ENCODE results near the gene SLC35B2. TPM values are rescaled to one million over a fixed set of nuclear protein-coding genes. Genes with fewer than 3 reads are reported as not detected.

The SLC35B2 gene
- total RNA-seq, 1 experiment from 2014 or later, result 90.6 TPM

DNA sequence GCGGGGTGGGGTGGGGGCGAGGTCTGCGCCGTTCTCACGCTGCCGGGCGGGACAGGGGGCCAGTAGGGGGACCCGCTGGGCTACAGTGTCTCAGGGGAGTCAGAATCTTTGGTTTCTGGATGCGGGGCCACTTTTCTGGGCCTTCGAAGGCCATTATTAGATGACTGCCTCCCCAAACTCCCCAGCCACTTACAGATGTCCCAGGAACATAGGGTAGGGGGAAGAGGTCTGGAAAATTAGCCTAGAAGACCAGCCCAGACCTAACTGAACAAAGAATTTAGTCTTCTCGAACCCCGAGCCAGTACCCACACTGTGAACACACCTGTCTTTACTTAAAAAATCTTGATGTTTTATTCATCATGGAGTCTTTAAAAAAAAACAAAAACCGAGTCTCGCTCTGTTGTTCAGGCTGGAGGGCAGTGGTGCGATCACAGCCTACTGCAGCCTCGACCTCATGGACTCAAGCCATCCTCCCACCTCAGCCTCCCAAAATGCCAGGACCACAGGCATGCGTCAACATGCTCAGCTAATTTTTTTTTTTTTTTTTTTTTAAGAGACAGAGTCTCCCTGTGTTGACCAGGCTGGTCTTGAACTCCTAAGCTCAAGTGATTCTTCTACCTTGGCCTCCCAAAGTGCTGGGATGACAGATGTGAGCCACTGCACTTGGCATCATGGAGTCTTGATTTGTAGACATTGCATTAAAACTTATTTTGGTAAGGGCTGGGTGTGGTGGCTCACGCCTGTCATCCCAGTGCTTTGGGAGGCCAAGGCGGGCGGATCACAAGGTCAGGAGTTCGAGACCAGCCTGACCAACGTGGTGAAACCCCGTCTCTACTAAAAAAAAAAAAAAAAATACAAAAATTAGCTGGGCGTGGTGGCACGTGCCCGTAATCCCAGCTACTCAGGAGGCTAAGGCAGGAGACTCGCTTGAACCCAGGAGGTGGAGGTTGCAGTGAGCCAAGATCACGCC lies 37.2 kb downstream of the SLC35B2 start:
- no peak overlapping the region for H3K9ac ChIP-seq (ENCODE audit: low read length)
- intact Hi-C loops (cut with micrococcal nuclease), result no loop called here
- DNase-seq, result no peak
- H2AFZ ChIP-seq (ENCODE audit: low read length), result peak overlapping the region; percentile 46; the same call in 1 of the 2 replicates
- ChIA-PET CTCF (interaction anchor here (0.6 kb wide), 1 partner anchor 35 kb away, joined by 3 read pairs; no protein-coding TSS in a partner anchor), POLR2A (ENCODE audit: unreplicated experiment) (no interaction called here)
- TF ChIP-seq CTCF (conservative IDR thresholded peaks at IDR 0.05; ENCODE audit: low read depth, low read length) (no peak), EZH2 (IDR thresholded peaks at IDR 0.05; ENCODE audit: low read length, unreplicated experiment) (no peak), EZH2phosphoT487 (IDR thresholded peaks at IDR 0.05; ENCODE audit: borderline replicate concordance, low read length) (no peak)
- peaks cover 29% of the 10 kb centered on the region for H3K4me1 ChIP-seq (ENCODE audit: insufficient read depth, low read length)
- H3K27me3 ChIP-seq (ENCODE audit: low read length), result no peaks in the 10 kb centered on the region
- ATAC-seq, result no peak
- no peaks in the 10 kb centered on the region for H3K9me3 ChIP-seq (ENCODE audit: low read length)
- no peaks in the 10 kb centered on the region for H3K36me3 ChIP-seq (ENCODE audit: low read depth, low read length)
- peaks cover 5% of the 10 kb centered on the region; the same call in 1 of the 2 replicates for H4K20me1 ChIP-seq (ENCODE audit: low read length)
- H3K4me3 ChIP-seq (ENCODE audit: low read length), result peak overlapping the region; percentile 70
- H3F3A ChIP-seq (ENCODE audit: low read length, unreplicated experiment), result peaks cover 4% of the 10 kb centered on the region
- H3K4me2 ChIP-seq (ENCODE audit: low read length), result peak overlapping the region; percentile 85
- H3K27ac ChIP-seq (ENCODE audit: low read length), result no peak overlapping the region
- H3K9me2 ChIP-seq (replicated peaks; ENCODE audit: low read length), result no peaks in the 10 kb centered on the region
- peaks cover 13% of the 10 kb centered on the region for H3K79me2 ChIP-seq (ENCODE audit: low read length)
- TSS peak; percentile 72 for BruUV-seq (replicated peaks)

GRCh38 chr6:44219053-44219814 lies 38.1 kb downstream of the SLC35B2 start:
- H3K27me3 ChIP-seq (ENCODE audit: low read length), result no peaks in the 10 kb centered on the region
- TSS peak; percentile 60 for BruUV-seq (replicated peaks)
- peak overlapping the region; percentile 52; the same call in 1 of the 2 replicates for H3K9ac ChIP-seq (ENCODE audit: low read length)
- no peak overlapping the region for H3K27ac ChIP-seq (ENCODE audit: low read length)
- ChIA-PET CTCF (no interaction called here), POLR2A (ENCODE audit: unreplicated experiment) (no interaction called here)
- H3K4me2 ChIP-seq (ENCODE audit: low read length), result peak overlapping the region; percentile 85
- H2AFZ ChIP-seq (ENCODE audit: low read length), result peak overlapping the region; percentile 98
- no peaks in the 10 kb centered on the region for H4K20me1 ChIP-seq (ENCODE audit: low read length)
- H3K4me1 ChIP-seq (ENCODE audit: insufficient read depth, low read length), result peaks cover 21% of the 10 kb centered on the region
- TF ChIP-seq CTCF (conservative IDR thresholded peaks at IDR 0.05; ENCODE audit: low read depth, low read length) (no peak), EZH2phosphoT487 (IDR thresholded peaks at IDR 0.05; ENCODE audit: borderline replicate concordance, low read length) (no peak), EZH2 (IDR thresholded peaks at IDR 0.05; ENCODE audit: low read length, unreplicated experiment) (no peak)
- no peaks in the 10 kb centered on the region for H3K36me3 ChIP-seq (ENCODE audit: low read depth, low read length)
- H3K9me2 ChIP-seq (replicated peaks; ENCODE audit: low read length), result no peaks in the 10 kb centered on the region
- H3F3A ChIP-seq (ENCODE audit: low read length, unreplicated experiment), result peaks cover 4% of the 10 kb centered on the region
- ATAC-seq (peak; percentile 58), DNase-seq (peak; percentile 72)
- H3K9me3 ChIP-seq (ENCODE audit: low read length), result no peaks in the 10 kb centered on the region
- intact Hi-C loops (cut with micrococcal nuclease), result no loop called here
- H3K4me3 ChIP-seq (ENCODE audit: low read length), result peak overlapping the region; percentile 70
- H3K79me2 ChIP-seq (ENCODE audit: low read length), result peaks cover 5% of the 10 kb centered on the region
